ENCODE measurements around the gene EPX. TPM values are rescaled to one million over a fixed set of nuclear protein-coding genes. Genes with fewer than 3 reads are reported as not detected.

The EPX gene
- total RNA-seq, 1 experiment from 2014 or later: not detected

DNA sequence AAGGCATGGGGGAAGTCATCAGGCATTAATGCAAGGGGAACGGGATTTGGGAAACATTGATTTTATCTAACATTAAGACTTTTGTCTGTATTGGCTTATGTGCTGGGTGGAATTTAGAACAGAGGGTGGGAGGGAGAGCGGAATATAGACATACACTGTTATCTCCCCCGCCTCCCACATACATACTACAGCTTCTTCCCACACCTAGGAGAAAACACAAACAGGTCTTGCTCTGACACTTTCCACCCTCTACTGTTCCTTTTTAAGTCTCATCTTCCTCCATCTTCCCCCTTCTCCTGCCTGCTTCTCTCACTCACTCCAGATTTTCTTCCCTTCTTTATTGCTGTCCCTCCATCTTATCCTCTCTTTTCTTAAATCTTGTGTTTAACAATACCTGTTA, 43.9 kb upstream of the EPX start:
- Mint-ChIP-seq H3K36me3 (ENCODE audit: insufficient read depth, unreplicated experiment) (no peaks in the 10 kb centered on the region), H3K9me3 (ENCODE audit: unreplicated experiment) (peaks cover 31% of the 10 kb centered on the region), H3K27ac (ENCODE audit: low read depth, unreplicated experiment) (no peak overlapping the region), H3K4me1 (ENCODE audit: insufficient read depth, unreplicated experiment) (no peaks in the 10 kb centered on the region), H3K27me3 (ENCODE audit: insufficient read depth, unreplicated experiment) (peaks cover 93% of the 10 kb centered on the region), H3K4me3 (ENCODE audit: unreplicated experiment) (no peak overlapping the region)
- no peak for DNase-seq (ENCODE audit: unreplicated experiment)
- CTCF ChIA-PET: no interaction called here
- POLR2A ChIA-PET: no interaction called here
- TF ChIP-seq, protein P1, sequence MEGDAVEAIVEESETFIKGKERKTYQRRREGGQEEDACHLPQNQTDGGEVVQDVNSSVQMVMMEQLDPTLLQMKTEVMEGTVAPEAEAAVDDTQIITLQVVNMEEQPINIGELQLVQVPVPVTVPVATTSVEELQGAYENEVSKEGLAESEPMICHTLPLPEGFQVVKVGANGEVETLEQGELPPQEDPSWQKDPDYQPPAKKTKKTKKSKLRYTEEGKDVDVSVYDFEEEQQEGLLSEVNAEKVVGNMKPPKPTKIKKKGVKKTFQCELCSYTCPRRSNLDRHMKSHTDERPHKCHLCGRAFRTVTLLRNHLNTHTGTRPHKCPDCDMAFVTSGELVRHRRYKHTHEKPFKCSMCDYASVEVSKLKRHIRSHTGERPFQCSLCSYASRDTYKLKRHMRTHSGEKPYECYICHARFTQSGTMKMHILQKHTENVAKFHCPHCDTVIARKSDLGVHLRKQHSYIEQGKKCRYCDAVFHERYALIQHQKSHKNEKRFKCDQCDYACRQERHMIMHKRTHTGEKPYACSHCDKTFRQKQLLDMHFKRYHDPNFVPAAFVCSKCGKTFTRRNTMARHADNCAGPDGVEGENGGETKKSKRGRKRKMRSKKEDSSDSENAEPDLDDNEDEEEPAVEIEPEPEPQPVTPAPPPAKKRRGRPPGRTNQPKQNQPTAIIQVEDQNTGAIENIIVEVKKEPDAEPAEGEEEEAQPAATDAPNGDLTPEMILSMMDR (IDR thresholded peaks at IDR 0.05; ENCODE audit: unreplicated experiment): no peak
- no TSS peak for BruUV-seq (replicated peaks)
- intact Hi-C loops (cut with micrococcal nuclease): no loop called here

GRCh38 chr17:58150394-58150793, 42.1 kb upstream of the EPX start:
- Mint-ChIP-seq H3K4me1 (ENCODE audit: insufficient read depth, unreplicated experiment) (no peaks in the 10 kb centered on the region), H3K27me3 (ENCODE audit: insufficient read depth, unreplicated experiment) (peaks cover 93% of the 10 kb centered on the region), H3K27ac (ENCODE audit: low read depth, unreplicated experiment) (no peak overlapping the region), H3K36me3 (ENCODE audit: insufficient read depth, unreplicated experiment) (no peaks in the 10 kb centered on the region), H3K9me3 (ENCODE audit: unreplicated experiment) (peaks cover 13% of the 10 kb centered on the region), H3K4me3 (ENCODE audit: unreplicated experiment) (no peak overlapping the region)
- POLR2A ChIA-PET: interaction anchor here (0.6 kb wide), 1 partner anchor 325 kb away, joined by 3 read pairs; no protein-coding TSS in a partner anchor
- intact Hi-C loops (cut with micrococcal nuclease): no loop called here
- BruUV-seq (replicated peaks): no TSS peak
- CTCF ChIA-PET: interaction anchor here (1.4 kb wide), 1 partner anchor 38 kb away, joined by 5 read pairs; no protein-coding TSS in a partner anchor
- no peak for DNase-seq (ENCODE audit: unreplicated experiment)
- TF ChIP-seq, protein P1 (IDR thresholded peaks at IDR 0.05; ENCODE audit: unreplicated experiment): no peak

DNA sequence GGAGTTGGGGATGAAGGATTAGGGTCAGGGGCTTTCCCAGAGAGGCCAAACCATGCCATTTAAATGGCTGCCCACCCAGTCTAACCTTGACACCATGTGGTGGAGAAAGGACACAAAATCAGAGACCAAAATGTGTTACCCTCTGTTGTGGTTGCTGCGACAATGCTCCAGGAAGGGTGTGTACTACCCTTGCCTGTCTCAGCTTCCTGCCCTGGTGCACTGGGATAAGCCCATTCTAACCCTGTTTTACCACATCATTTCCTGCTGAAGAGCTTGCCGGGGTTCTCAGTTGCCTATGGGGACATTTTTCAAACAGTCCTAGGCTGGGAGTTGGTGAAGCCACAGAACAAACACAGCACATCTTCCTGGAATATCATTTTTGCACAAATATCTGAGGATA, 39.5 kb upstream of the EPX start:
- POLR2A ChIA-PET: no interaction called here
- no peaks in the 10 kb centered on the region for H3K4me1 Mint-ChIP-seq (ENCODE audit: insufficient read depth, unreplicated experiment)
- no TSS peak for BruUV-seq (replicated peaks)

DNA sequence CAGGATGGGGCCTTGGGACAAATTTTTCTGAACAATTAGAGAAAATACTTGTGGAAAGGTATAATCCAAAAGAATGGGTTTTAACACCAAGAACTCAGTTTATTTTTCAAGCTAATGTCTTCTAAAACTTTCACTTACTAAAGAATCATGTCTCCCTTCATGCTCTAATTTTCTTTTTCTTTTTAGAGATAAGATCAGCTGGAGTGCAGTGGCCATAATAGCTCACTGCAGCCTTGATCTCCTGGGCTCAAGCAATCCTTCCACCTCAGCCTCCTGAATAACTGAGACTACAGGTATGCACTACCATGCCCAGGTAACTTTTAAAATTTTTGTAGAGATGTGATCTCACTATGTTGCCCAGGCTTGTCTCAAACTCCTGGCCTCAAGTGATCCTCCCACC, 38.9 kb upstream of the EPX start:
- H3K4me3 Mint-ChIP-seq (ENCODE audit: unreplicated experiment): no peak overlapping the region
- no peak overlapping the region for H3K27ac Mint-ChIP-seq (ENCODE audit: low read depth, unreplicated experiment)
- intact Hi-C loops (cut with micrococcal nuclease): no loop called here
- DNase-seq (ENCODE audit: unreplicated experiment): no peak
- no peaks in the 10 kb centered on the region for H3K9me3 Mint-ChIP-seq (ENCODE audit: unreplicated experiment)
- BruUV-seq (replicated peaks): no TSS peak
- POLR2A ChIA-PET: no interaction called here
- TF ChIP-seq, protein P1 (IDR thresholded peaks at IDR 0.05; ENCODE audit: unreplicated experiment): no peak
- no peaks in the 10 kb centered on the region for H3K4me1 Mint-ChIP-seq (ENCODE audit: insufficient read depth, unreplicated experiment)
- no peaks in the 10 kb centered on the region for H3K36me3 Mint-ChIP-seq (ENCODE audit: insufficient read depth, unreplicated experiment)
- CTCF ChIA-PET: no interaction called here
- peaks cover 88% of the 10 kb centered on the region for H3K27me3 Mint-ChIP-seq (ENCODE audit: insufficient read depth, unreplicated experiment)

More for the DNA sequence above, 39.5 kb upstream of the EPX start:
- Mint-ChIP-seq H3K27me3 (ENCODE audit: insufficient read depth, unreplicated experiment) (peaks cover 93% of the 10 kb centered on the region), H3K36me3 (ENCODE audit: insufficient read depth, unreplicated experiment) (no peaks in the 10 kb centered on the region), H3K9me3 (ENCODE audit: unreplicated experiment) (no peaks in the 10 kb centered on the region), H3K27ac (ENCODE audit: low read depth, unreplicated experiment) (no peak overlapping the region), H3K4me3 (ENCODE audit: unreplicated experiment) (no peak overlapping the region)
- no peak for DNase-seq (ENCODE audit: unreplicated experiment)
- intact Hi-C loops (cut with micrococcal nuclease): no loop called here
- TF ChIP-seq, protein P1 (IDR thresholded peaks at IDR 0.05; ENCODE audit: unreplicated experiment): no peak
- CTCF ChIA-PET: no interaction called here

Data from MCF 10A (cell line).